Measurements from ENCODE around the gene DESI2. TPM values are rescaled to one million over a fixed set of nuclear protein-coding genes. Genes with fewer than 3 reads are reported as not detected.

DESI2 gene
- total and polyA plus RNA-seq, 2 experiments from 2014 or later = 31.5 to 48.2 TPM

GRCh38 chr1:244636488-244637259, 16.3 kb upstream of the DESI2 start:
- H3K9me2 ChIP-seq (replicated peaks; ENCODE audit: insufficient read depth) = no peaks in the 10 kb centered on the region
- DNase-seq (ENCODE audit: low spot score) = no peak
- TF ChIP-seq CTCF (IDR thresholded peaks at IDR 0.05; ENCODE audit: poor library complexity) = no peak
- TF ChIP-seq EZH2phosphoT487 (IDR thresholded peaks at IDR 0.05; ENCODE audit: low read depth, severe bottlenecking, unreplicated experiment) = no peak
- no peak for TF ChIP-seq EZH2 (IDR thresholded peaks at IDR 0.05; ENCODE audit: borderline replicate concordance)
- H3K36me3 ChIP-seq (replicated peaks; ENCODE audit: insufficient read depth, low read depth) = no peaks in the 10 kb centered on the region
- no peaks in the 10 kb centered on the region for H4K20me1 ChIP-seq (ENCODE audit: insufficient read depth, poor library complexity, severe bottlenecking)
- no peaks in the 10 kb centered on the region for H3K4me1 ChIP-seq (ENCODE audit: insufficient read depth)
- no peak overlapping the region for H3K27ac ChIP-seq
- no peaks in the 10 kb centered on the region for H3K9me3 ChIP-seq (ENCODE audit: low read depth)
- H3K79me2 ChIP-seq = no peaks in the 10 kb centered on the region
- H2AFZ ChIP-seq = no peak overlapping the region
- no peak overlapping the region for H3K4me2 ChIP-seq
- H3K27me3 ChIP-seq = no peaks in the 10 kb centered on the region
- no peak overlapping the region for H3K4me3 ChIP-seq
- 83% methylated on average over 10 of the region's 10 CpGs for WGBS (ENCODE audit: low lambda C conversion rate, missing lambda C conversion rate)

- Histone ChIP-seq H3K4me2 (no peak overlapping the region), H3K4me3 (no peak overlapping the region), H3K4me1 (ENCODE audit: insufficient read depth) (no peaks in the 10 kb centered on the region), H3K27me3 (no peaks in the 10 kb centered on the region), H3K79me2 (no peaks in the 10 kb centered on the region), H3K9me3 (ENCODE audit: low read depth) (no peaks in the 10 kb centered on the region), H3K36me3 (replicated peaks; ENCODE audit: insufficient read depth, low read depth) (no peaks in the 10 kb centered on the region), H3K9me2 (replicated peaks; ENCODE audit: insufficient read depth) (no peaks in the 10 kb centered on the region), H2AFZ (no peak overlapping the region), H4K20me1 (ENCODE audit: insufficient read depth, poor library complexity, severe bottlenecking) (no peaks in the 10 kb centered on the region), H3K27ac (no peak overlapping the region)
- DNase-seq (ENCODE audit: low spot score) = no peak
- TF ChIP-seq EZH2 (IDR thresholded peaks at IDR 0.05; ENCODE audit: borderline replicate concordance) = no peak
- no peak for TF ChIP-seq CTCF (IDR thresholded peaks at IDR 0.05; ENCODE audit: poor library complexity)
- no peak for TF ChIP-seq EZH2phosphoT487 (IDR thresholded peaks at IDR 0.05; ENCODE audit: low read depth, severe bottlenecking, unreplicated experiment)
Measured at GRCh38 chr1:244639561-244639960, 13.4 kb upstream of the DESI2 start.

- no peak for TF ChIP-seq CTCF (IDR thresholded peaks at IDR 0.05; ENCODE audit: poor library complexity)
- TF ChIP-seq EZH2phosphoT487 (IDR thresholded peaks at IDR 0.05; ENCODE audit: low read depth, severe bottlenecking, unreplicated experiment) = no peak
- no peak for TF ChIP-seq EZH2 (IDR thresholded peaks at IDR 0.05; ENCODE audit: borderline replicate concordance)
- Histone ChIP-seq H4K20me1 (ENCODE audit: insufficient read depth, poor library complexity, severe bottlenecking) (no peaks in the 10 kb centered on the region), H3K36me3 (replicated peaks; ENCODE audit: insufficient read depth, low read depth) (no peaks in the 10 kb centered on the region), H3K27ac (no peak overlapping the region), H3K4me2 (no peak overlapping the region), H3K9me3 (ENCODE audit: low read depth) (no peaks in the 10 kb centered on the region), H2AFZ (no peak overlapping the region), H3K79me2 (no peaks in the 10 kb centered on the region), H3K27me3 (no peaks in the 10 kb centered on the region), H3K4me1 (ENCODE audit: insufficient read depth) (no peaks in the 10 kb centered on the region), H3K4me3 (no peak overlapping the region), H3K9me2 (replicated peaks; ENCODE audit: insufficient read depth) (no peaks in the 10 kb centered on the region)
- 94% methylated on average over 6 of the region's 6 CpGs for WGBS (ENCODE audit: low lambda C conversion rate, missing lambda C conversion rate)
- no peak for DNase-seq (ENCODE audit: low spot score)
Measured at GRCh38 chr1:244640917-244641316, 12.0 kb upstream of the DESI2 start.

Data from hepatocyte (in vitro differentiated cells).